IMR-90 (cell line): ENCODE data around the gene COX17. TPM values are rescaled to one million over a fixed set of nuclear protein-coding genes. Genes with fewer than 3 reads are reported as not detected.

Experiments used
- ATAC-seq: fragments of 200-7000 bp; cut with Tn5 transposase; 2 replicates; pipeline ENCODE4 v1.9.1; 2020; ENCODE audit warnings: low read depth, mild to moderate bottlenecking, moderate library complexity
- BruUV-seq: library from RNA; stranded (reverse); fragments of 400-500 nt; replicated peaks from 2 replicates; lab custom pipeline; 2021; lab: Mats Ljungman, UMichigan
- CTCF ChIA-PET: fragments of 300-600 bp; formaldehyde crosslinking; extraction: SDS; loops from one replicate; lab custom pipeline; 2021; ENCODE audit warnings: antibody characterized with exemption; lab: Yijun Ruan, JAX
- POLR2A ChIA-PET: fragments of 300-600 bp; sonication (Branson Sonifier 250); formaldehyde crosslinking; loops from one replicate; lab custom pipeline; 2022; ENCODE audit warnings: antibody characterized with exemption; ENCODE audit not compliant: unreplicated experiment; lab: Charles Lee
- DNase-seq: peaks from one replicate; pipeline ENCODE4 v3.0.0; 2013
- H2AFZ ChIP-seq: replicated peaks from 2 replicates; pipeline ENCODE3; 2013; ENCODE audit warnings: low read length, mild to moderate bottlenecking; ENCODE audit not compliant: poor library complexity
- H2AK5ac ChIP-seq: 2 replicates; pipeline ENCODE4 v1.6.1; 2013; ENCODE audit warnings: low read depth, low read length, inconsistent platforms
- H2AK9ac ChIP-seq: replicated peaks from 2 replicates; pipeline ENCODE3; 2013; ENCODE audit warnings: mild to moderate bottlenecking, low read depth, low read length, moderate library complexity; ENCODE audit not compliant: poor library complexity
- H2BK120ac ChIP-seq: 2 replicates; pipeline ENCODE4 v1.6.1; 2013; ENCODE audit warnings: low read depth, low read length, inconsistent platforms
- H2BK15ac ChIP-seq: 3 replicates; pipeline ENCODE4 v1.6.1; 2013; ENCODE audit warnings: low read depth, low read length, inconsistent platforms
- H2BK20ac ChIP-seq: 2 replicates; pipeline ENCODE4 v1.6.1; 2013; ENCODE audit warnings: low read depth, mild to moderate bottlenecking, inconsistent platforms, low read length, moderate library complexity
- H2BK5ac ChIP-seq: 2 replicates; pipeline ENCODE4 v1.6.1; 2013; ENCODE audit warnings: mild to moderate bottlenecking, low read depth, low read length, inconsistent platforms; ENCODE audit not compliant: poor library complexity, severe bottlenecking
- H3K14ac ChIP-seq: replicated peaks from 2 replicates; pipeline ENCODE4 v1.6.1; 2013; ENCODE audit warnings: low read depth, low read length, inconsistent platforms
- H3K18ac ChIP-seq: 2 replicates; pipeline ENCODE4 v1.6.1; 2013; ENCODE audit warnings: low read depth, low read length, control low read depth
- H3K23ac ChIP-seq: 2 replicates; pipeline ENCODE4 v1.6.1; 2013; ENCODE audit warnings: low read depth, low read length, inconsistent platforms
- H3K27ac ChIP-seq: 2 replicates; pipeline ENCODE4 v1.5.1; 2013; ENCODE audit warnings: mild to moderate bottlenecking, control low read depth, low read length; ENCODE audit not compliant: insufficient read depth
- H3K27me3 ChIP-seq: 2 replicates; pipeline ENCODE4 v1.6.1; 2013; ENCODE audit warnings: low read length; ENCODE audit not compliant: control insufficient read depth, insufficient read depth
- H3K36me3 ChIP-seq: 2 replicates; pipeline ENCODE4 v1.6.1; 2013; ENCODE audit warnings: low read length, mixed read lengths; ENCODE audit not compliant: control insufficient read depth, insufficient read depth
- H3K4ac ChIP-seq: 2 replicates; pipeline ENCODE4 v1.6.1; 2013; ENCODE audit warnings: low read depth, low read length, inconsistent platforms
- H3K4me1 ChIP-seq: 2 replicates; pipeline ENCODE4 v1.6.1; 2013; ENCODE audit warnings: low read length, mixed read lengths; ENCODE audit not compliant: control insufficient read depth, insufficient read depth
- H3K4me2 ChIP-seq: 2 replicates; pipeline ENCODE4 v1.6.1; 2013; ENCODE audit warnings: low read depth, mild to moderate bottlenecking, control low read depth, low read length, moderate library complexity
- H3K4me3 ChIP-seq: 2 replicates; pipeline ENCODE4 v1.5.1; 2013; ENCODE audit warnings: low read depth, mild to moderate bottlenecking, control low read depth, low read length, moderate library complexity; ENCODE audit not compliant: insufficient read depth
- H3K56ac ChIP-seq: 2 replicates; pipeline ENCODE4 v1.6.1; 2013; ENCODE audit warnings: low read length, inconsistent platforms; ENCODE audit not compliant: insufficient read depth; ENCODE audit errors: extremely low read depth
- H3K79me1 ChIP-seq, 2 experiments: 2 replicates each; pipeline ENCODE4 v1.6.1; 2013; ENCODE audit warnings: low read length in 2 of 2, inconsistent platforms in 1 of 2, low read depth in 1 of 2
- H3K9ac ChIP-seq: 2 replicates; pipeline ENCODE4 v1.6.1; 2013; ENCODE audit warnings: low read depth, low read length, control low read depth
- H3K9me1 ChIP-seq: 2 replicates; pipeline ENCODE4 v1.6.1; 2013; ENCODE audit warnings: low read length, inconsistent platforms; ENCODE audit not compliant: insufficient read depth
- H3K9me3 ChIP-seq: 2 replicates; pipeline ENCODE4 v1.6.1; 2013; ENCODE audit warnings: low read length; ENCODE audit not compliant: control insufficient read depth, insufficient read depth
- H4K20me1 ChIP-seq: 2 replicates; pipeline ENCODE4 v1.6.1; 2013; ENCODE audit warnings: low read length, inconsistent platforms; ENCODE audit not compliant: insufficient read depth
- H4K5ac ChIP-seq: 2 replicates; pipeline ENCODE4 v1.6.1; 2013; ENCODE audit warnings: mild to moderate bottlenecking, low read depth, low read length, control low read depth
- H4K8ac ChIP-seq, 2 experiments: 2 replicates each; pipeline ENCODE4 v1.6.1; 2013; ENCODE audit warnings: low read depth in 2 of 2, low read length in 2 of 2, control low read depth in 1 of 2, inconsistent platforms in 1 of 2
- H4K91ac ChIP-seq: 2 replicates; pipeline ENCODE4 v1.6.1; 2013; ENCODE audit warnings: low read depth, low read length, inconsistent platforms; ENCODE audit not compliant: insufficient read depth
- BHLHE40 ChIP-seq: fragments of 150-350 bp; IDR thresholded peaks from 2 replicates; pipeline ENCODE4 v1.6.1; 2016; ENCODE audit warnings: mild to moderate bottlenecking, low read depth, low read length
- CEBPB ChIP-seq: IDR thresholded peaks from 2 replicates; pipeline ENCODE4 v1.6.1; 2012; ENCODE audit warnings: low read depth, low read length, improper control_type of control experiment
- CHD1 ChIP-seq: IDR thresholded peaks from 2 replicates; pipeline ENCODE4 v1.6.1; 2012; ENCODE audit warnings: low read depth, low read length, improper control_type of control experiment
- FOS ChIP-seq: fragments of 150-350 bp; IDR thresholded peaks from 2 replicates; pipeline ENCODE4 v1.6.1; 2016; ENCODE audit warnings: low read depth, low read length
- MAFK ChIP-seq: IDR thresholded peaks from 2 replicates; pipeline ENCODE4 v1.6.1; 2012; ENCODE audit warnings: low read depth, low read length, improper control_type of control experiment
- MAZ ChIP-seq: IDR thresholded peaks from 2 replicates; pipeline ENCODE4 v1.6.1; 2012; ENCODE audit warnings: low read depth, mild to moderate bottlenecking, low read length, improper control_type of control experiment, moderate library complexity, borderline replicate concordance
- MXI1 ChIP-seq: IDR thresholded peaks from 2 replicates; pipeline ENCODE4 v1.6.1; 2012; ENCODE audit warnings: low read depth, mild to moderate bottlenecking, low read length, moderate library complexity, borderline replicate concordance
- NFE2L2 ChIP-seq: fragments of 150-350 bp; IDR thresholded peaks from 2 replicates; pipeline ENCODE4 v1.6.1; 2016; ENCODE audit warnings: low read depth, mild to moderate bottlenecking, low read length
- RAD21 ChIP-seq: IDR thresholded peaks from 2 replicates; pipeline ENCODE4 v1.6.1; 2012; ENCODE audit warnings: low read length, improper control_type of control experiment
- RCOR1 ChIP-seq: IDR thresholded peaks from 2 replicates; pipeline ENCODE4 v1.6.1; 2012; ENCODE audit warnings: mild to moderate bottlenecking, low read length, improper control_type of control experiment; ENCODE audit not compliant: insufficient replicate concordance
- RFX5 ChIP-seq: IDR thresholded peaks from 2 replicates; pipeline ENCODE4 v1.8.0; 2012; ENCODE audit warnings: low read depth, mild to moderate bottlenecking, low read length, moderate library complexity
- SMC3 ChIP-seq: fragments of 150-350 bp; IDR thresholded peaks from 2 replicates; pipeline ENCODE4 v1.6.1; 2016; ENCODE audit warnings: low read depth, mild to moderate bottlenecking, antibody characterized with exemption, low read length, moderate library complexity
- WGBS, 2 experiments: methylation state at CpG; one replicate each; pipeline versions ENCODE4 v1.1.5 to v1.1.7; 2013; ENCODE audit warnings: missing lambda C conversion rate in 2 of 2; ENCODE audit not compliant: insufficient read length in 1 of 2; ENCODE audit errors: extremely low coverage in 2 of 2; 5-methylcytosine and 5-hydroxymethylcytosine counted together
- dilution Hi-C: fragments of 300-500 bp; cut with HindIII; formaldehyde crosslinking; loops from one replicate; pipeline ENCODE4 v1.14.3; 2018; ENCODE audit warnings: low sequenced_read_pairs; ENCODE audit not compliant: unreplicated experiment
- in situ Hi-C: fragments of 300-500 bp; cut with MboI; formaldehyde crosslinking; loops from 3 replicates; pipeline ENCODE4 v1.14.3; 2019; ENCODE audit warnings: low sequenced_read_pairs, inconsistent platforms, mixed read lengths
- intact Hi-C: fragments of 100-400 bp; cut with micrococcal nuclease; formaldehyde crosslinking; loops from 2 replicates; pipeline ENCODE4 v1.10.0; 2022
- polyA plus RNA-seq, 3 experiments: library from polyadenylated mRNA; depleted of rRNA; stranded (reverse); fragments of >200 nt; gene quantifications; 2 replicates each; pipeline ENCODE4 v1.2.3, GENCODE V29; 2012; ENCODE audit warnings: low replicate concordance in 1 of 3
- total RNA-seq: library from RNA; depleted of rRNA; stranded (reverse); fragments of >200 nt; gene quantifications from 2 replicates; pipeline ENCODE4 v1.2.3, GENCODE V29; 2012
- TF ChIP-seq, protein P1 (sequence below): fragments of 150-350 bp; IDR thresholded peaks from 2 replicates; pipeline ENCODE4 v1.6.1; 2016; ENCODE audit warnings: low read depth, mild to moderate bottlenecking, low read length, moderate library complexity, borderline replicate concordance
- TF ChIP-seq, protein P2 (sequence below): fragments of 150-350 bp; IDR thresholded peaks from 2 replicates; pipeline ENCODE4 v1.6.1; 2017; ENCODE audit warnings: mild to moderate bottlenecking, antibody characterized with exemption, low read length, low read depth
- TF ChIP-seq, protein P3 (sequence below): conservative IDR thresholded peaks from 2 replicates; pipeline ENCODE4 v1.5.1; 2012; ENCODE audit warnings: mild to moderate bottlenecking, low read depth, low read length, improper control_type of control experiment

Gene COX17
- total and polyA plus RNA-seq, 2 of the 4 experiments (the other 2 are of a cell fraction), result 2.0 to 24.5 TPM

DNA sequence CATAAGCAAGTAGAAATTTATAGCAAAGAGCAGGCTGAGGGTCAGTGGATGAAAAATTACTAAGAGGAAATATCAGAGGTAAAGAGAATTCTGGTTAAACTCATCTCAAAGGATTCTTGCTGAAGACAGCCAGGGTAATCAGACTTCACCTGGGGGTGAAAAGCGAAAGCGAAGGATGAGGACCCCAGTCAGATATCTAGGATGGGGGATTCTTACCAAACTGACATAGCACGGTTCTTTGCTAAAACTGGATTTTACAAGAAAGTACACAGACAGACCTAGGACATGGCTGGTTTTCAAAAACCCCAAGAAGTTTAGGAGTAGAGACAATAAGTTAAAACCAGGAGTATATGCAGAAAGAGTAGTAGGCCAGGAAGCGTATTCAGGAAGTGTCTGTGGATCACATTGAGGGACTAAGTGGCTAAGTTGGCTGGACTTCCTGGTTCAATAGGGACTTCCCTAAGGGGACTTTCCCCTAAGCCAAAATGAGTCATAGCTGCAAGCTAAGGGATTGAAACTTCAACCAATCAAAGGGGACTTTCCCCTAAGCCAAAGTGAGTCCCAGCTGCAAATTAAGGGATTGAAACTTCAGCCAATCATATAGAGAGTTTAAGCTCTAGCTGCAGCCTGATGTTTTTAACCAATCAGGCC, 23.2 kb upstream of the COX17 start:
- H3K4me3 ChIP-seq, result no peak overlapping the region
- no peak overlapping the region for H3K4ac ChIP-seq
- ATAC-seq (no peak), DNase-seq (peak; percentile 57)
- H4K20me1 ChIP-seq, result no peaks in the 10 kb centered on the region
- H2BK120ac ChIP-seq, result no peak overlapping the region
- no peak overlapping the region for H4K5ac ChIP-seq
- no peak overlapping the region for H2BK15ac ChIP-seq
- no peak overlapping the region for H3K9ac ChIP-seq
- POLR2A ChIA-PET, result no interaction called here
- intact Hi-C loops, result loop anchor here (10.0 kb wide), 1 partner anchor 504 kb away; no protein-coding TSS in a partner anchor
- no peak overlapping the region for H3K4me2 ChIP-seq
- H3K23ac ChIP-seq, result no peak overlapping the region
- H2AK5ac ChIP-seq, result no peak overlapping the region
- TF ChIP-seq, protein P1, sequence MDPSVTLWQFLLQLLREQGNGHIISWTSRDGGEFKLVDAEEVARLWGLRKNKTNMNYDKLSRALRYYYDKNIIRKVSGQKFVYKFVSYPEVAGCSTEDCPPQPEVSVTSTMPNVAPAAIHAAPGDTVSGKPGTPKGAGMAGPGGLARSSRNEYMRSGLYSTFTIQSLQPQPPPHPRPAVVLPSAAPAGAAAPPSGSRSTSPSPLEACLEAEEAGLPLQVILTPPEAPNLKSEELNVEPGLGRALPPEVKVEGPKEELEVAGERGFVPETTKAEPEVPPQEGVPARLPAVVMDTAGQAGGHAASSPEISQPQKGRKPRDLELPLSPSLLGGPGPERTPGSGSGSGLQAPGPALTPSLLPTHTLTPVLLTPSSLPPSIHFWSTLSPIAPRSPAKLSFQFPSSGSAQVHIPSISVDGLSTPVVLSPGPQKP, result no peak
- TF ChIP-seq RAD21 (no peak), RCOR1 (no peak), SMC3 (no peak), BHLHE40 (no peak), MXI1 (no peak), CEBPB (no peak), FOS (no peak), NFE2L2 (no peak), RFX5 (no peak), CHD1 (no peak), MAZ (no peak), MAFK (no peak)
- TF ChIP-seq, protein P2, sequence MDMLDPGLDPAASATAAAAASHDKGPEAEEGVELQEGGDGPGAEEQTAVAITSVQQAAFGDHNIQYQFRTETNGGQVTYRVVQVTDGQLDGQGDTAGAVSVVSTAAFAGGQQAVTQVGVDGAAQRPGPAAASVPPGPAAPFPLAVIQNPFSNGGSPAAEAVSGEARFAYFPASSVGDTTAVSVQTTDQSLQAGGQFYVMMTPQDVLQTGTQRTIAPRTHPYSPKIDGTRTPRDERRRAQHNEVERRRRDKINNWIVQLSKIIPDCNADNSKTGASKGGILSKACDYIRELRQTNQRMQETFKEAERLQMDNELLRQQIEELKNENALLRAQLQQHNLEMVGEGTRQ, result no peak
- TF ChIP-seq, protein P3, sequence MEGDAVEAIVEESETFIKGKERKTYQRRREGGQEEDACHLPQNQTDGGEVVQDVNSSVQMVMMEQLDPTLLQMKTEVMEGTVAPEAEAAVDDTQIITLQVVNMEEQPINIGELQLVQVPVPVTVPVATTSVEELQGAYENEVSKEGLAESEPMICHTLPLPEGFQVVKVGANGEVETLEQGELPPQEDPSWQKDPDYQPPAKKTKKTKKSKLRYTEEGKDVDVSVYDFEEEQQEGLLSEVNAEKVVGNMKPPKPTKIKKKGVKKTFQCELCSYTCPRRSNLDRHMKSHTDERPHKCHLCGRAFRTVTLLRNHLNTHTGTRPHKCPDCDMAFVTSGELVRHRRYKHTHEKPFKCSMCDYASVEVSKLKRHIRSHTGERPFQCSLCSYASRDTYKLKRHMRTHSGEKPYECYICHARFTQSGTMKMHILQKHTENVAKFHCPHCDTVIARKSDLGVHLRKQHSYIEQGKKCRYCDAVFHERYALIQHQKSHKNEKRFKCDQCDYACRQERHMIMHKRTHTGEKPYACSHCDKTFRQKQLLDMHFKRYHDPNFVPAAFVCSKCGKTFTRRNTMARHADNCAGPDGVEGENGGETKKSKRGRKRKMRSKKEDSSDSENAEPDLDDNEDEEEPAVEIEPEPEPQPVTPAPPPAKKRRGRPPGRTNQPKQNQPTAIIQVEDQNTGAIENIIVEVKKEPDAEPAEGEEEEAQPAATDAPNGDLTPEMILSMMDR, result no peak
- H3K27ac ChIP-seq, result no peak overlapping the region
- no peak overlapping the region for H4K91ac ChIP-seq
- H3K36me3 ChIP-seq, result no peaks in the 10 kb centered on the region
- no peak overlapping the region for H3K56ac ChIP-seq
- no peak overlapping the region for H2BK20ac ChIP-seq
- dilution Hi-C loops, result no loop called here
- no peaks in the 10 kb centered on the region for H3K9me1 ChIP-seq
- no peak overlapping the region for H2AFZ ChIP-seq
- no peak overlapping the region for H2AK9ac ChIP-seq
- WGBS, 2 experiments, result 100% methylated on average over 1 of the region's 4 CpGs; no CpG with 5 or more reads in 1 of the 2 experiments
- no TSS peak for BruUV-seq
- no peaks in the 10 kb centered on the region for H3K79me1 ChIP-seq
- CTCF ChIA-PET, result no interaction called here
- no peak overlapping the region for H2BK5ac ChIP-seq
- in situ Hi-C loops, result no loop called here
- H3K4me1 ChIP-seq, result 0 out of 2 replicates have a peak, but pooled peaks cover 2% of the 10 kb centered on the region
- H4K8ac ChIP-seq, result peak overlapping the region in 1 of 2 experiments; percentile 47; a peak in 1 of 4 replicates
- peaks cover 16% of the 10 kb centered on the region for H3K27me3 ChIP-seq
- no peaks in the 10 kb centered on the region for H3K9me3 ChIP-seq
- H3K14ac ChIP-seq, result no peak overlapping the region
- H3K18ac ChIP-seq, result no peak overlapping the region
